Caco-2 (cell line): Measurements from ENCODE around the gene TBX2. TPM values are rescaled to one million over a fixed set of nuclear protein-coding genes. Genes with fewer than 3 reads are reported as not detected.
A peak's percentile ranks its signal among the peaks of the same experiment; 100 is the strongest.

Source experiments
- BruUV-seq: library from RNA; stranded (reverse); fragments of 400-500 nt; replicated peaks from 2 replicates; lab custom pipeline; 2021; lab: Mats Ljungman, UMichigan
- CTCF ChIA-PET: fragments of 300-600 bp; sonication (Branson Sonifier 250); formaldehyde crosslinking; loops from one replicate; lab custom pipeline; 2022; ENCODE audit warnings: antibody characterized with exemption; lab: Charles Lee
- POLR2A ChIA-PET: fragments of 300-600 bp; sonication (Branson Sonifier 250); formaldehyde crosslinking; loops from one replicate; lab custom pipeline; 2022; ENCODE audit warnings: antibody characterized with exemption; lab: Charles Lee
- DNase-seq, 2 experiments: peaks; one replicate each; pipeline versions ENCODE4 v3.0.0 to v3.0.0-alpha.2; 2020 to 2022
- H3K27me3 ChIP-seq: replicated peaks from 2 replicates; pipeline ENCODE4 v1.6.0; 2011; ENCODE audit warnings: low read length; ENCODE audit not compliant: control insufficient read depth, insufficient read depth
- H3K36me3 ChIP-seq: 2 replicates; pipeline ENCODE4 v1.5.1; 2011; ENCODE audit warnings: low read length; ENCODE audit not compliant: control insufficient read depth, insufficient read depth
- H3K4me1 ChIP-seq: fragments of 250-450 bp; sonication (Bioruptor Pico); 2 replicates; pipeline ENCODE4 v1.5.1; 2020; ENCODE audit warnings: mild to moderate bottlenecking
- H3K4me3 ChIP-seq: 2 replicates; pipeline ENCODE4 v1.5.1; 2011; ENCODE audit warnings: low read depth, mild to moderate bottlenecking, control low read depth, low read length
- H3K9me3 ChIP-seq: fragments of 250-450 bp; sonication (Bioruptor Pico); 2 replicates; pipeline ENCODE4 v1.5.1; 2020; ENCODE audit warnings: mild to moderate bottlenecking, moderate library complexity
- H3K27ac Mint-ChIP-seq: one replicate; pipeline ENCODE4 v1.8.0; 2022; ENCODE audit warnings: mixed read lengths; ENCODE audit not compliant: unreplicated experiment
- H3K27me3 Mint-ChIP-seq: one replicate; pipeline ENCODE4 v1.8.0; 2022; ENCODE audit warnings: mixed read lengths; ENCODE audit not compliant: insufficient read depth, unreplicated experiment
- H3K36me3 Mint-ChIP-seq: one replicate; pipeline ENCODE4 v1.8.0; 2022; ENCODE audit warnings: mild to moderate bottlenecking, mixed read lengths; ENCODE audit not compliant: insufficient read depth, unreplicated experiment
- H3K4me1 Mint-ChIP-seq: one replicate; pipeline ENCODE4 v1.8.0; 2022; ENCODE audit warnings: low read depth, mixed read lengths; ENCODE audit not compliant: unreplicated experiment
- H3K4me3 Mint-ChIP-seq: one replicate; pipeline ENCODE4 v1.8.0; 2022; ENCODE audit warnings: mild to moderate bottlenecking, moderate library complexity, mixed read lengths; ENCODE audit not compliant: unreplicated experiment
- H3K9me3 Mint-ChIP-seq: one replicate; pipeline ENCODE4 v1.8.0; 2022; ENCODE audit warnings: mixed read lengths; ENCODE audit not compliant: unreplicated experiment
- intact Hi-C: fragments of 100-400 bp; cut with micrococcal nuclease; formaldehyde crosslinking; loops from one replicate; pipeline ENCODE4 v1.10.0; 2022; ENCODE audit not compliant: unreplicated experiment
- total RNA-seq: library from RNA; stranded (reverse); gene quantifications from 2 replicates; pipeline ENCODE4 v1.2.3, GENCODE V29; 2022
- TF ChIP-seq, protein P1 (sequence below), 2 experiments: fragments of 200-600 bp in 1 of 2; IDR thresholded peaks; 1 replicate in 1 of 2; 2 replicates in 1 of 2; pipeline versions ENCODE4 v1.5.1 to v1.8.0; 2011 to 2022; ENCODE audit warnings: antibody characterized with exemption in 1 of 2, control low read depth in 1 of 2, inconsistent platforms in 1 of 2, low read depth in 1 of 2, low read length in 1 of 2, mild to moderate bottlenecking in 1 of 2, moderate library complexity in 1 of 2; ENCODE audit not compliant: insufficient read depth in 1 of 2, severe bottlenecking in 1 of 2, unreplicated experiment in 1 of 2

The TBX2 gene
- total RNA-seq, 1 experiment from 2014 or later = 8.9 TPM

DNA sequence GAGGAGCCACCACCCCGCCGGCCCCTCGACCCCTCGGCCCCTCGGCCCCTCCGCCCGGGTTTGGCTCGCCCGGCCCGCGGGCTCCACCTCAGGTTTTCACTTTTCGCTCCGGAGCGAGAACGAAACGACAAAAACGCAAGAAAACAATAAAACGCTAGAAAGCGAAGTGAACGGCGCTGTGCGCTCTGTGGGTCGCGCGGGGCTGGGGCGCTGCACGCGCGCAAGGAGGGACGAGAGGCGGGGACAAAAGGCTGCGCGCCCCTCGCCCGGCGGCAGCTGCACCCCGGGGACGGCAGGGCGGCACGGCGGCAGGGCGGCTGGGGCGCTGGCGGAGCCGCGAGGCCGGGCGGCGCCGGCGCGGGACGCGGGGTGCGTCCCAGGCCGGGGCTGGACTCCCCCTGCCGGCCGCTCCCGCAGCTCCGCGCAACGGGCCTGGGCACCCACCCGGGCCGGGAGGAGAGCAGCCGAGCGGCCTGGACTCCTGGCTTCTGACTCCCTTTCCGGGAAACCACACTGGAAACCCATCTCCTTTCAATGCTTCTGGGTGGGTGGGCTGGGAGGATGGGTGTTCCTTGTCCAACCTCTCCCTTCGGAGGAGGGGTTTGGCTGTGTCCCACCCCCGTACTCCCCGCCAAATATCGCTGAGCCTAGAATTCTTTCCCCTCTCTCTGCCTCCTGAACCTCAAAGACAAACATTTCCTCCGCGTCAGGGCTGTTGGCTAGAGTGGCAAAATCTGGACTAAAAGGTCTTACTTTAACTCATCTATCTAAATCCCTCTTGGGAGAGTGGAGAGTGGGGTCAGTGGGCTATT, 9.9 kb downstream of the TBX2 start:
- Histone ChIP-seq H3K4me3 (peak overlapping the region; percentile 67), H3K9me3 (no peaks in the 10 kb centered on the region), H3K27me3 (no peaks in the 10 kb centered on the region), H3K36me3 (no peaks in the 10 kb centered on the region), H3K4me1 (no peaks in the 10 kb centered on the region)
- H3K27ac Mint-ChIP-seq = no peak overlapping the region
- H3K27me3 Mint-ChIP-seq = no peaks in the 10 kb centered on the region
- peak overlapping the region; percentile 74 for H3K4me3 Mint-ChIP-seq
- no TSS peak for BruUV-seq
- ChIA-PET POLR2A (interaction anchor here (0.9 kb wide), 1 partner anchor 10 kb away, joined by 3 read pairs; the partner anchor contains the start of gene TBX2), CTCF (interaction anchor here (0.5 to 2.7 kb wide), 10 partner anchors 9 to 674 kb away, joined by 3 to 12 read pairs (median 4); partner anchors contain the start of gene TBX2)
- no peaks in the 10 kb centered on the region for H3K9me3 Mint-ChIP-seq
- TF ChIP-seq, protein P1, sequence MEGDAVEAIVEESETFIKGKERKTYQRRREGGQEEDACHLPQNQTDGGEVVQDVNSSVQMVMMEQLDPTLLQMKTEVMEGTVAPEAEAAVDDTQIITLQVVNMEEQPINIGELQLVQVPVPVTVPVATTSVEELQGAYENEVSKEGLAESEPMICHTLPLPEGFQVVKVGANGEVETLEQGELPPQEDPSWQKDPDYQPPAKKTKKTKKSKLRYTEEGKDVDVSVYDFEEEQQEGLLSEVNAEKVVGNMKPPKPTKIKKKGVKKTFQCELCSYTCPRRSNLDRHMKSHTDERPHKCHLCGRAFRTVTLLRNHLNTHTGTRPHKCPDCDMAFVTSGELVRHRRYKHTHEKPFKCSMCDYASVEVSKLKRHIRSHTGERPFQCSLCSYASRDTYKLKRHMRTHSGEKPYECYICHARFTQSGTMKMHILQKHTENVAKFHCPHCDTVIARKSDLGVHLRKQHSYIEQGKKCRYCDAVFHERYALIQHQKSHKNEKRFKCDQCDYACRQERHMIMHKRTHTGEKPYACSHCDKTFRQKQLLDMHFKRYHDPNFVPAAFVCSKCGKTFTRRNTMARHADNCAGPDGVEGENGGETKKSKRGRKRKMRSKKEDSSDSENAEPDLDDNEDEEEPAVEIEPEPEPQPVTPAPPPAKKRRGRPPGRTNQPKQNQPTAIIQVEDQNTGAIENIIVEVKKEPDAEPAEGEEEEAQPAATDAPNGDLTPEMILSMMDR (IDR thresholded peaks at IDR 0.05; ENCODE audit: insufficient read depth in 1 of 2, low read depth in 1 of 2, low read length in 1 of 2, severe bottlenecking in 1 of 2, unreplicated experiment in 1 of 2) = peak; percentile 64 to 65
- intact Hi-C loops = loop anchor here (1.0 kb wide), 4 partner anchors 10 to 688 kb away; partner anchors contain the start of gene TBX2
- DNase-seq = peak; percentile 67 to 88
- no peaks in the 10 kb centered on the region for H3K4me1 Mint-ChIP-seq
- peaks cover 11% of the 10 kb centered on the region for H3K36me3 Mint-ChIP-seq

DNA sequence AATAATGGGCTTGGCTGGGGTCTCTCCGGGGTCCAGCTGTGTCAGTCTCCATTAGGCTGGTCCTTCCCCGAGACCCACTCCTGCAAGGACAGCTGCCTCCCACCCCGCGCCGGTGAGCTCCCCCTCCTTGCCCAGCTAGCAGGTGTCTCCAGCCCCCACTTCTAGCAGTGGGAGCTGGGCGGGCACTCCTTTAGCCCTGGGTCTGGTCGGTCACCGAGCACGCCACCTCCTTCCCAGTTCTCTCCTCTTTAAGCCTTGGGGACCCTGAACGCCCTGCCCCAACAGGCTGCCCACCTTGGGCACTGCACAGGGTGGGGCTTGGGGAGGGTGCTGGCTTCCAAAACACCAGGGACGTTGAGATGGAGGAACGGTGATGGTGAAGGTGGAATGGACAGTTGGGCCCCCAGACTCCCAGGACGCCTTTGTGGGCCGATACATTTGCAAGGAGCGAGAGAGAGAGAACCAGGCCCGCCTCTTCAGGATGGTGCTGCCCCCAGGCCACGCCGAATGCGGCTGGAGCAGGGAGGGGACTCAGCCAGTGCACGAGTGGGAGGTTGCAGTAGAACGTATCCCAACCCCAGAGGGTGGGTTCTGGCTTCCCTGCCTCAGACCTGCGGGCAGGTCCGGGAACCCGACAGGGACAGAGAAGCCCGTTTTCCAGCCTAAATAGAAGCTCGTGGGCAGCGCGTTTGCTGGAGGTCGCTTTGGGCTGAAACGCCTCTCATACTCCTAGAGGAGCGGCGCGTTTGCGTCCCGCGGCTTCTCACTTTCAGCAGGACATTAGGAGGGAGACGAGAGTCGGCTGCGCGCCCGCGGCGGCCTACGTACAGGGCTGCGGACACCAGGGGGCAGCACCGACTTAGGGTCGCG, 10.7 kb downstream of the TBX2 start:
- Histone ChIP-seq H3K9me3 (no peaks in the 10 kb centered on the region), H3K4me3 (no peak overlapping the region), H3K4me1 (no peaks in the 10 kb centered on the region), H3K36me3 (no peaks in the 10 kb centered on the region), H3K27me3 (no peaks in the 10 kb centered on the region)
- no peaks in the 10 kb centered on the region for H3K9me3 Mint-ChIP-seq
- BruUV-seq = no TSS peak
- peaks cover 11% of the 10 kb centered on the region for H3K36me3 Mint-ChIP-seq
- ChIA-PET CTCF (interaction anchor here (1.3 to 2.7 kb wide), 4 partner anchors 12 to 439 kb away, joined by 4 to 12 read pairs (median 6); partner anchors contain the start of gene TBX2), POLR2A (no interaction called here)
- intact Hi-C loops = no loop called here
- H3K27me3 Mint-ChIP-seq = no peaks in the 10 kb centered on the region
- DNase-seq = peak in 1 of 2 experiments; percentile 39
- H3K4me3 Mint-ChIP-seq = peak overlapping the region; percentile 74
- H3K4me1 Mint-ChIP-seq = no peaks in the 10 kb centered on the region
- no peak overlapping the region for H3K27ac Mint-ChIP-seq
- TF ChIP-seq, protein P1 (IDR thresholded peaks at IDR 0.05; ENCODE audit: insufficient read depth in 1 of 2, low read depth in 1 of 2, low read length in 1 of 2, severe bottlenecking in 1 of 2, unreplicated experiment in 1 of 2) = peak in 1 of 2 experiments; percentile 8

DNA sequence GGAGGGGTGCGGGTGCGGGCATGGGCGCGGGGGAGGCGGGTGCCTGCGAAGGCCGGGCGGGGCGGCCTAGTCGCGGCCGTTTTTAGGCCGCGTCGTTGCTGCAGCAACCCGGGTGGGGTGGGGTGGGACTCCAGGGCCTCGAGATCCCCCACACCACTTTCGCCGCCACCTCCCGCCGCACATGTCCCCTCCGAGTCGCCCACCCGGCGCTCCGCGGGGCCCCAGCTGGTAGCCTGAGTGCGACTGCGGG, 11.3 kb downstream of the TBX2 start:
- TF ChIP-seq, protein P1 (IDR thresholded peaks at IDR 0.05; ENCODE audit: insufficient read depth in 1 of 2, low read depth in 1 of 2, low read length in 1 of 2, severe bottlenecking in 1 of 2, unreplicated experiment in 1 of 2) = no peak
- H3K9me3 ChIP-seq = no peaks in the 10 kb centered on the region
- H3K27ac Mint-ChIP-seq = no peak overlapping the region
- H3K27me3 ChIP-seq = no peaks in the 10 kb centered on the region
- no peaks in the 10 kb centered on the region for H3K36me3 ChIP-seq
- no peaks in the 10 kb centered on the region for H3K27me3 Mint-ChIP-seq
- no TSS peak for BruUV-seq
- ChIA-PET CTCF (interaction anchor here (2.7 kb wide), 1 partner anchor 12 kb away, joined by 12 read pairs; the partner anchor contains the start of gene TBX2), POLR2A (no interaction called here)
- no peaks in the 10 kb centered on the region for H3K4me1 Mint-ChIP-seq
- H3K9me3 Mint-ChIP-seq = no peaks in the 10 kb centered on the region
- peaks cover 11% of the 10 kb centered on the region for H3K36me3 Mint-ChIP-seq
- intact Hi-C loops = no loop called here
- peak overlapping the region; percentile 77 for H3K4me3 Mint-ChIP-seq
- DNase-seq = no peak
- no peaks in the 10 kb centered on the region for H3K4me1 ChIP-seq
- peak overlapping the region; percentile 65; the same call in 1 of the 2 replicates for H3K4me3 ChIP-seq
